ENCODE results near the gene DOCK4. TPM values are rescaled to one million over a fixed set of nuclear protein-coding genes. Genes with fewer than 3 reads are reported as not detected.

The DOCK4 gene
- total RNA-seq, 1 donor from 2014 or later, result 32.2 TPM

DNA sequence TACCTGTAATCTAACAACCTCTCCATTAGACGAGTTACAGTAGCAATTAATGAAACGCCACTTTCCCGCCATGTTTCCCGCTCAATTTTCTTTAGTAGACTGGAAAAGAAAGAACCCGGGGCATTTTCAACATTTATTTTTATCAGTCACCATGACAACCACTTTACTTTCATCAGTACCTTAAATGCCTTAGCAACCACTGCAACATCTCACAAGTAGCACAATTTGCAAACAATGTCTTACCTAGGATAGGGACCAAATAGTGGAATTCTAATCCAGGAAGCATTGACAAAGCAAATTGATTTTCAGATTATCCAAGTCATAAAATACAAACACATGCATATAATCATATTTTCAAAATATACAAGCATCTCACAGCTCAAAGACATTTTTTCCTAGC is 422.3 kb downstream of the DOCK4 start:
- no peak overlapping the region for H3K4me3 ChIP-seq (ENCODE audit: insufficient read depth, low read depth, low read length)
- H2AFZ ChIP-seq (ENCODE audit: low read depth, low read length), result no peak overlapping the region
- FAIRE-seq (no peak), DNase-seq (ENCODE audit: low read depth) (no peak)
- no peaks in the 10 kb centered on the region for H3K36me3 ChIP-seq (ENCODE audit: insufficient read depth, low read length)
- Mint-ChIP-seq H3K4me1 (ENCODE audit: low read depth, unreplicated experiment) (no peaks in the 10 kb centered on the region), H3K36me3 (ENCODE audit: low read depth, unreplicated experiment) (peaks cover 19% of the 10 kb centered on the region), H3K9me3 (ENCODE audit: unreplicated experiment) (no peaks in the 10 kb centered on the region), H3K27me3 (ENCODE audit: low read depth, unreplicated experiment) (no peaks in the 10 kb centered on the region), H3K27ac (ENCODE audit: unreplicated experiment) (no peak overlapping the region), H3K4me3 (ENCODE audit: unreplicated experiment) (no peak overlapping the region)
- H3K79me2 ChIP-seq (ENCODE audit: insufficient read depth, low read length), result no peaks in the 10 kb centered on the region
- no peak overlapping the region for H3K9ac ChIP-seq (ENCODE audit: low read length)
- no peak overlapping the region for H3K27ac ChIP-seq (ENCODE audit: low read depth, low read length)
- H4K20me1 ChIP-seq (ENCODE audit: insufficient read depth, low read length), result no peaks in the 10 kb centered on the region
- no peaks in the 10 kb centered on the region for H3K27me3 ChIP-seq (ENCODE audit: insufficient read depth, low read length)
- H3K4me1 ChIP-seq (ENCODE audit: insufficient read depth, low read length), result no peaks in the 10 kb centered on the region
- H3K4me2 ChIP-seq (ENCODE audit: low read length), result no peak overlapping the region
- TF ChIP-seq EZH2 (IDR thresholded peaks at IDR 0.05; ENCODE audit: insufficient read depth, low read length) (no peak), CTCF (IDR thresholded peaks at IDR 0.05; ENCODE audit: insufficient read depth, low read depth, low read length) (no peak)
- no peaks in the 10 kb centered on the region for H3K9me3 ChIP-seq (ENCODE audit: insufficient read depth, low read depth, low read length)

- no peak overlapping the region for H3K4me3 ChIP-seq (ENCODE audit: insufficient read depth, low read depth, low read length)
- no peaks in the 10 kb centered on the region for H4K20me1 ChIP-seq (ENCODE audit: insufficient read depth, low read length)
- DNase-seq (ENCODE audit: low read depth) (no peak), FAIRE-seq (no peak)
- no peaks in the 10 kb centered on the region for H3K79me2 ChIP-seq (ENCODE audit: insufficient read depth, low read length)
- TF ChIP-seq EZH2 (IDR thresholded peaks at IDR 0.05; ENCODE audit: insufficient read depth, low read length) (no peak), CTCF (IDR thresholded peaks at IDR 0.05; ENCODE audit: insufficient read depth, low read depth, low read length) (no peak)
- no peak overlapping the region for H3K4me2 ChIP-seq (ENCODE audit: low read length)
- Mint-ChIP-seq H3K4me3 (ENCODE audit: unreplicated experiment) (no peak overlapping the region), H3K36me3 (ENCODE audit: low read depth, unreplicated experiment) (peaks cover 34% of the 10 kb centered on the region), H3K9me3 (ENCODE audit: unreplicated experiment) (peaks cover 2% of the 10 kb centered on the region), H3K27ac (ENCODE audit: unreplicated experiment) (no peak overlapping the region), H3K27me3 (ENCODE audit: low read depth, unreplicated experiment) (no peaks in the 10 kb centered on the region), H3K4me1 (ENCODE audit: low read depth, unreplicated experiment) (no peaks in the 10 kb centered on the region)
- H3K36me3 ChIP-seq (ENCODE audit: insufficient read depth, low read length), result no peaks in the 10 kb centered on the region
- H3K4me1 ChIP-seq (ENCODE audit: insufficient read depth, low read length), result no peaks in the 10 kb centered on the region
- no peak overlapping the region for H2AFZ ChIP-seq (ENCODE audit: low read depth, low read length)
- H3K9ac ChIP-seq (ENCODE audit: low read length), result no peak overlapping the region
- no peaks in the 10 kb centered on the region for H3K27me3 ChIP-seq (ENCODE audit: insufficient read depth, low read length)
- H3K27ac ChIP-seq (ENCODE audit: low read depth, low read length), result no peak overlapping the region
- H3K9me3 ChIP-seq (ENCODE audit: insufficient read depth, low read depth, low read length), result no peaks in the 10 kb centered on the region
These were observed 425.7 kb downstream of the DOCK4 start for GRCh38 chr7:111780527-111780926.

- no peaks in the 10 kb centered on the region for H3K4me1 ChIP-seq (ENCODE audit: insufficient read depth, low read length)
- Mint-ChIP-seq H3K36me3 (ENCODE audit: low read depth, unreplicated experiment) (peaks cover 38% of the 10 kb centered on the region), H3K4me1 (ENCODE audit: low read depth, unreplicated experiment) (peaks cover 2% of the 10 kb centered on the region), H3K27ac (ENCODE audit: unreplicated experiment) (no peak overlapping the region), H3K4me3 (ENCODE audit: unreplicated experiment) (no peak overlapping the region), H3K27me3 (ENCODE audit: low read depth, unreplicated experiment) (no peaks in the 10 kb centered on the region), H3K9me3 (ENCODE audit: unreplicated experiment) (peaks cover 2% of the 10 kb centered on the region)
- H3K79me2 ChIP-seq (ENCODE audit: insufficient read depth, low read length), result no peaks in the 10 kb centered on the region
- H3K4me2 ChIP-seq (ENCODE audit: low read length), result no peak overlapping the region
- H4K20me1 ChIP-seq (ENCODE audit: insufficient read depth, low read length), result no peaks in the 10 kb centered on the region
- H3K4me3 ChIP-seq (ENCODE audit: insufficient read depth, low read depth, low read length), result no peak overlapping the region
- H3K36me3 ChIP-seq (ENCODE audit: insufficient read depth, low read length), result no peaks in the 10 kb centered on the region
- no peak overlapping the region for H2AFZ ChIP-seq (ENCODE audit: low read depth, low read length)
- DNase-seq (ENCODE audit: low read depth) (no peak), FAIRE-seq (no peak)
- H3K9ac ChIP-seq (ENCODE audit: low read length), result no peak overlapping the region
- H3K27ac ChIP-seq (ENCODE audit: low read depth, low read length), result no peak overlapping the region
- no peaks in the 10 kb centered on the region for H3K9me3 ChIP-seq (ENCODE audit: insufficient read depth, low read depth, low read length)
- TF ChIP-seq EZH2 (IDR thresholded peaks at IDR 0.05; ENCODE audit: insufficient read depth, low read length) (no peak), CTCF (IDR thresholded peaks at IDR 0.05; ENCODE audit: insufficient read depth, low read depth, low read length) (no peak)
- H3K27me3 ChIP-seq (ENCODE audit: insufficient read depth, low read length), result no peaks in the 10 kb centered on the region
These were observed 431.0 kb downstream of the DOCK4 start for GRCh38 chr7:111775206-111775605.
